GM19025 (cell line): Measurements from ENCODE around the gene ASCC1.

Source experiments
- ATAC-seq: cut with Tn5 transposase; IDR thresholded peaks from one replicate; pipeline ENCODE4 v1.9.1; 2021; ENCODE audit warnings: mild to moderate bottlenecking, low read depth, moderate library complexity; ENCODE audit not compliant: unreplicated experiment

ASCC1 gene

DNA sequence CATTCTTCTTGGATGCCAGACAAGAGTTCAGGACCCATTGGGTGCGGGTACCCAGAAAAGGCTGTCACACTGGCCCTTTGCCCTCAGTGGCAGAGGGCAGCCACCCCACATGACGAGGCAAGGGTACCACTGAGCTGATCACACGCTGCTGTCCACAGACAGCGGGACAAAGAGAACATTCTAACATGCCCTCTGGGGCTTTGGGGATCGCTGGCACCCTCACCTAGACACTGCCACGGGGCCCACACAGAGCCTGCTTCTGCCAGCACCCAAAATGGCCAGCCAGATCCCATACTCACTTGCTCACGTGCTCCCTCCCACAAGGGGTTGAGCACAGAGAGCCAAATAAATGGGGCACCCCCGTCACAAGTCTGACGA is 111.0 kb downstream of the ASCC1 start:
- no peak for ATAC-seq

DNA sequence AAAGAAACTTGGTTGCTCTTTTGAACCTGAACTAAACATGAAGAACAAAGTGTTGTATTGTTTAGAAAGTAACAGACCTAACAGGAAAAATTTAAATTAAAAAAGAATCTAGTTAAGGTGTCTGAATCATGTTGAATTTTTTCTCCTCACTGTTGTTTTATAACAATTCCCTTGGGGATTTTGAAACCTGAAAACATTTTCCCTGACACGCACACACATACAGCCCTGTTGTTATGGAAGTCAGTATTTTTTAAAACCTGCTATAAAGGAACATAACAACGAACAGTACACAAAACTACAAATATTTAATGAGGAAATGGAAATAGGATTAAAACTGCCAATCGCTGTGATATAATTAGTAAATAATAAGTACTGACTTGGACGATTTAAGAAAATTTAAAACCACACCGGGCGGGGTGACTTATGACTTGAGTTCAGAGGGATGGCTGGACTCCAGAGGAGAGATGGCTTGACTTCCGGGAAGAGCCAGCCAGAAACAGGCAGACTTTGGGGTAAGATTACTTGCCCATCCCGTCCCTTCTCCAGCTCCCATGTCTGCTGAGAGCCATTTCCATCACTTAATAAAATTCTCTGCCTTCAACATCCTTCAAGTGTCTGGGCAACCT is 111.5 kb downstream of the ASCC1 start:
- ATAC-seq = no peak

DNA sequence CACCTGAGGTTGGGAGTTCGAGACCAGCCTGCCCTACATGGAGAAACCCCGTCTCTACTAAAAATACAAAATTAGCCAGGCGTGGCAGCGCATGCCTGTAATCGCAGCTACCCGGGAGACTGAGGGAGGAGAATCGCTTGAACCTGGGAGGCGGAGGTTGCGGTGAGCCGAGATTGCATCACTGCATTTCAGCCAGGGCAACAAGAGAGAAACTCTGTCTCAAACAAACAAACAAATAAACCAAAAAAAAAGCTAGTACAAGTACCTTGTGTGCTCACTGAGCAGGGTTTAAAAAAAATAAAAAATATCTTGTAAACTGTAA is 116.5 kb downstream of the ASCC1 start:
- no peak for ATAC-seq

- no peak for ATAC-seq
Observed at GRCh38 chr10:72098836-72099599, 117.1 kb downstream of the ASCC1 start.

DNA sequence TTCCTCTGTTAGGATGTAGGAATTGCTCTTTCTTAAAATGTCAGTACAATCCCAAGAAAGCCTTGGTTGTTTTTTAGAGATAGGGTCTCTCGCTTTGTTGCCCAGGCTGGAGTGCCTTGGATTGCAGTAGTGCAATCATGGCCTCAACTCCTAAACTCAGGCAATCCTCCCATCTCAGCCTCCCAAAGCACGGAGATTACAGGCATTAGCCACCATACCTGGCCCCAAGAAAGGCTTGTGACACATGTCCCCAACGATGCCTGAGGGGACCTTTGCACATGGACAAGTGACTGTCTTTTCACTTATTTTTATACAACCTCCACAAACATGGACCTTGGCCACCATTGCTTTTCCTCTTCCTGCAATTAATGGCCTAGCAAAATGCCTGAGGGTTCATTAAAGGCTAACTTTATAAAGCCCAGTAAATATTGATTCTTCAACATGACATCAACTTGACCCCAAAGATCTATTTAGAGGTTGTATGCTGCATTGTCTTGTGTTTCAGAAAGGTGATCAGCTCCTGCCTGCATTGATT is 117.7 kb downstream of the ASCC1 start:
- ATAC-seq = no peak

GRCh38 chr10:72097448-72098300 is 118.4 kb downstream of the ASCC1 start:
- ATAC-seq = no peak

GRCh38 chr10:72096115-72097000 is 119.7 kb downstream of the ASCC1 start:
- no peak for ATAC-seq

DNA sequence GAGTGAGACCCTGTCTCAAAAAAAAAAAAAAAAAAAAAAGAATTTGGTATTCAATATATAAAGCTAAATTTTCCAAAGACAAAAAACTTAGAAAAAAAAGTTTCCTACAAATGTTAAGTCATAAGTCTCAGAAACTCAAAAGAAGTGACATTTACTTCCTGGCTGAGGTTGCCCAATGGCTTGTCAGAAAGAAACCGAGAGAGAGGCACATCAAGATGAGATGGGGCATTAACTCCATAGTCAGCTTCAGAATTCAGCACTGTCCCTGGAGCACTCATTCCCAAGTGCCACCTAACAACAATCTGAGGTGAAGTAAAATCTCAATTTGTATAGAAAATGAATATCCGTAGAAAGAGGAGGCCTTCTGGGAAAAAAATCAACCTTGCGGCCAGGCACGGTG is 120.9 kb downstream of the ASCC1 start:
- no peak for ATAC-seq

DNA sequence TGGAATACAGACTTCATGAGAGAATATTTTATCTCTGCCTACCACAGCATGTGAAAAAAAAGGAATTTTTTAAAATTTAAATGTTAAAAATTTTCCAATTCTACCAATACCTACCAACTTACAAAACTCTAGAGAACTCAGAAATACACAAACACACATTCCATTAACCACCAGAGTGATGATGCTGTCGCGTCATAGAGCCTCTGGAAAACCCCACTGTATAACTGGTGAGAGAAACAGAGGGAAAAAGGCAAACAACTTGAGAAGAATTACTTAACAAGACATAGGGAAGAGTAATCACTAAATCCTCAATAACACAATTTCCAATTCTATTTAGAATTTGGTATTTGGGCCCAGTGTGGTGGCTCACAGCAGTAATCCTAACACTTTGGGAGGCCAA is 121.5 kb downstream of the ASCC1 start:
- ATAC-seq = no peak

GRCh38 chr10:72093450-72093849 is 122.6 kb downstream of the ASCC1 start:
- ATAC-seq = no peak

DNA sequence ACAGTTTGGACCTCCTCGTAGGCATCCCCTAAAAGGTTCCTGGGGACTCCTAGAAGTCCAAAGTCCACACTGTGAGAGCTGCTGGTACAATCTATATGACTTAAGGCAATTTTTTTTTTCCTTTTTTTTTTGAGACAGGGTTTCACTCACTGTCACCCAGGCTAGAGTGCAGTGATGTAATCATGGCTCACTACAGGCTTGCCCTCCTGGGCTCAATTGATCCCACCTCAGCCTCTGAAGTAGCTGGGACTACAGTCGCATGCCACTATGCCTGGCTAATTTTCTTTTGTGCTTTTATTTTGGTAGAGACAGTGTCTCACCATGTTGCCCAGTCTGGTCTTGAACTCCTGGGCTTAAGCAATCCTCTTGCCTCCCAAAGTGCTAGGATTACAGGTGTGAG is 123.1 kb downstream of the ASCC1 start:
- ATAC-seq = no peak

DNA sequence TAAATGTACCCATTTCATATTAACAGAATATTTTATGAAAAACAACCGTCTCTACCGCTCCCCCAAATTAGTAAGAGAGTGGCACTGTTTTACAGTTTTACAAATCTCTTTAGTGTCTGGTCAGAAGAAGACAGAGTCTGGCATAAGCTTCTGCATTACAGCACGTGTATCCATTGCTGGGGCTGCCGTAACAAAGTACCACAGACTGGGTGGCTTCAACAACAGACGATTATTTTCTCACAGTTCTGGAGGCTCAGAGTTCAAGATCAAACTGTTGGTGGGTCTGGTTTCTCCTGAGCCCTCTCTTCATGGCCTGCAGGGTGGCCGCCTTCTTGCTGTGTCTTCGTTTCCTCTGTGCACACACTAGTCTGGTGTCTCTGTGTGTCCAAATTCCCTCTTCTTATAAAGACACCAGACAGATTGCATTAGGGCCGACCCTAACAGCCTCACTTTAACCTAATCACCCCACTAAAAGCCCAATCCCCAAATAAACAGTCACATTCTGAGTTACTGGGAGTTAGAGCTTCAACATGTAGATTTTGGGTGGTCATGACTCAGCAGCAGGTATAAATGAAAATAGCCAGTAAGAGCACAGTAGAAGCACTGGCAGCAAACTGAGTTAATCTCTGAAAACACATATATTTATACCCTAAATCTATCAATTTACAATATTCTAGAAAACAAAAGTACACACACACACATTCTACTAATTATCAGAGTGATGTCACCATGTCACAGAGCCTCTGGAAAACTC is 123.7 kb downstream of the ASCC1 start:
- ATAC-seq = no peak

DNA sequence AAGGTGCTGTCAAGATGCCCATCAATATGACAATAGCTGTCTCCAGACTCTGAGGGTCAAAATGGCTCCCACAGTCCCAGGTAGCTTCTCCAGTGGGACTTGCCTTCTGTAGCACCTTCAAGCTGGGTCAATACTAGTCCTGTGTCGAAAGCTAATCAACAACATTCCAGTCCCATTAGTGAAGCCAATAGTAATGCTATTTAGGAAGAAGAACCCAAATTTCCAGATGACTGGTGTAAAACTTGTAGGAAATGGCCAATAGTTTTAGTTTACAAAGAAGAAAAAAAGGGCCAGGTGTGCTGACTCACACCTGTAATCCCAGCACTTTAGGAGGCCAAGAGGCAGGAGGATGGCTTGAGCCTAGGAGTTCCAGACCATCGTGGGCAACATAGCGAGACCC is 125.8 kb downstream of the ASCC1 start:
- ATAC-seq = no peak

- no peak for ATAC-seq
Observed at GRCh38 chr10:72089618-72090017, 126.5 kb downstream of the ASCC1 start.

DNA sequence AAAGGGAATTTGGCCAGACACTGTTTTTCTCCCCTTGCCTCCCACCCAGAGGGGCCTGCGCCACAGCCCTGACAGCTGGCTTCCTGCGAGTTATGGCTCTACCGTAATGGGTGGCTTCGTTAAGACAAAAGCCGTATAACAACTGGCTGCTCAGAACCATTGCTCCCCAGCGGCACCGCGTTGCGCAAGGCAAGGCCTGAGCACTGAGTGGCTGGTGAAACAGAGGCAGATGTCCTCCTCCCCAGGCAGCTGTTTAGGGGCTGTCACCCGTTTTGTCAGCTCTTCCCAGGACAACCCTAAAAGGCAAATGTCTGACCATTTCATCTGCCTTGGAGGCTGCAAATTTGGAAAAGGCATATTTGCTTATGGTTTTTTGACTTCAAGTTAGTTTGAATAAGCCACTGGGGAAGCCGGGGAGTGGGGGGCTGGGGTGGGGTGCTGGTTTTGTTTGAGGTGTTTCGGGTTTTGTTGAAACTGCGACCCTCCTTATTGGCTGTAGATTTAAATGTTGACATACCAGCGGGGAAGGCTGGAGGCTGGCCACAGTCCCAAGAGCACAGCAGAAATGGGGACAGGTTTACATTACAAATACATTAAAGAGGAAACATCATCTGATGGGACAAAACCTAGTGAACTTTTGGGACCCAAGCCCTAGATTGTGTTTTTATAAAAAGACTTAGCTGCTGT is 127.0 kb downstream of the ASCC1 start:
- ATAC-seq = no peak

DNA sequence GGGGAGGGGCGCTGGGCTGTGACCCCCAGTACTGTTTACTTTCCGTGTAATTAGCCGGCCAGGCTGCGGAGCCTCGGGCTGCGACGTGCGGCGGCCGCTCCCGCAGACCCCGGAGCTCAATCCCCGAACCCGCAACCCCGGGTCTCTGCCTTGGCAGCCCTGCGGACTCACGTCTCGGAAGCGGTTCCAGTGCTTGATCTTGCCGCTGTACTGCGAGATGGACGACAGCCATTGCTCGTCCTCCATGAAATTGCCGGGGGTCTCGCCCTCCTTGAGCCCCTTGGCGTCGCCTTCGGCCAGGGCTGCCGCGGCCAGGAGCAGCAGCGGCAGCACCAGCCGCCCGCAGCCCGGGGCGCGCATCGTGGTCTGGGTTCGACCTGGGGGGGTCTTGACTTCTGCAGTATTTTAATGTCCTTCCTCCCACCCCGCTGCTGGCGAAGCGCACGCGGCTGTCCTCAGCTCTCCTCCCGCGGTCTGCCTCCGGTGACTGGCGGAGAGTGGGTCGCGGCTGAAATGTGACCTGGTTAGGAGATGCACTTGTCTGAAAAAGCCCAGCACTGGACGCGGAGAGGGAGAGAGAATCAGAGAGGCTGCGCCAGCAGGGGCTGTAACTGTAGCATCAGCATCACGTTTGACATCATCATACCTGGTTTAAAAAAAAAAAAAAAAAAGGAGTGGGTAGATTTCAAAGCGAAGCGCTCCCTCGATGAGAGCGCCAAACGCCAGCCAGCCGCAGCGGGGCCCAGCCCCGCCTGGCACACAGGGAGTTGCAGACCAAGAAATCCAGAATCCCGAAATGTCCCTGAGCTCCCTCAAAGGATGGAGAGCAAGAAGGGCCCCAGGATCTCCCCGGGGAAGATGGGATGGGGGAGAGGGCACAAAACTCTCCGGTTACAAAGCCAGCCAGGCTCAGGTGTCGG is 127.8 kb downstream of the ASCC1 start, which contains the start of gene SPOCK2:
Gene SPOCK2 (minus strand): TSS at position 583 of the 920 bp plus-strand sequence. CDS start 223 bp downstream, at position 360.
- ATAC-seq = no peak

DNA sequence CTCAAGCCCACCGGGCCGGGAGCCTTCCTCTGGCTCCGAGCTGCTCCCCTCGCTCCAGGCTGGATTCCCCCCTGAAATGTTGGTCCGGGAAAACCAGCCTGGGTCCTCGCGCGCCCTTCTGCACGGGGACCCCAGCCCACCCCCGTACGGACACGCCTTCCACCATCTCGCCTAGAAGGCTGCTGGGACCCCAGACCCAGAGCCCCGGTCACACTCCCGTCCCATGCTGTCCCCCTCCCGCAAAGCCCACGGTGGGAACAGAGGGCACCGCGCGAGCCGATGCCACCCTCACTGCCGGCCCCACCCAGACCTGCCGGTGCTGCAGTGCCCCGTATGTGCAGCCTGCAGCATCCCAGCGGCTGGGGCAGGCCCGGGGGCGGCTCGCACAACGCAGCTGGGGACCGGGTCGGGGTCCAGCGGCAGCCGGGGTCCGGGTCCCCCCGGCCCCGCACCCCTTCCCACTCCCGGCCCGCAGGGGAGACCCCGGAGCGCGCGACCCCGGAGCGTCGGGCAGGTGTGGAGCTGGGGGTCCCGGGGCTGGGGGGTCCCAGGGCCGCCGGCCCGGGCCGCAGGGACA is 128.6 kb downstream of the ASCC1 start:
- no peak for ATAC-seq
